Hair follicle dermal papilla cell (primary cell): ENCODE measurements around the gene ELF3. TPM values are rescaled to one million over a fixed set of nuclear protein-coding genes. Genes with fewer than 3 reads are reported as not detected.

Experiments used
- small RNA-seq: library from RNA; depleted of rRNA; stranded (forward); fragments of <200 nt; gene quantifications from one replicate; pipeline ENCODE3, GENCODE V24; 2012
- total RNA-seq: library from RNA; depleted of rRNA; stranded (reverse); fragments of >200 nt; gene quantifications from 2 replicates; pipeline ENCODE4 v1.2.3, GENCODE V29; 2012

Gene ELF3
- 0.49 and 0.81 TPM in 2 replicates for total RNA-seq

DNA sequence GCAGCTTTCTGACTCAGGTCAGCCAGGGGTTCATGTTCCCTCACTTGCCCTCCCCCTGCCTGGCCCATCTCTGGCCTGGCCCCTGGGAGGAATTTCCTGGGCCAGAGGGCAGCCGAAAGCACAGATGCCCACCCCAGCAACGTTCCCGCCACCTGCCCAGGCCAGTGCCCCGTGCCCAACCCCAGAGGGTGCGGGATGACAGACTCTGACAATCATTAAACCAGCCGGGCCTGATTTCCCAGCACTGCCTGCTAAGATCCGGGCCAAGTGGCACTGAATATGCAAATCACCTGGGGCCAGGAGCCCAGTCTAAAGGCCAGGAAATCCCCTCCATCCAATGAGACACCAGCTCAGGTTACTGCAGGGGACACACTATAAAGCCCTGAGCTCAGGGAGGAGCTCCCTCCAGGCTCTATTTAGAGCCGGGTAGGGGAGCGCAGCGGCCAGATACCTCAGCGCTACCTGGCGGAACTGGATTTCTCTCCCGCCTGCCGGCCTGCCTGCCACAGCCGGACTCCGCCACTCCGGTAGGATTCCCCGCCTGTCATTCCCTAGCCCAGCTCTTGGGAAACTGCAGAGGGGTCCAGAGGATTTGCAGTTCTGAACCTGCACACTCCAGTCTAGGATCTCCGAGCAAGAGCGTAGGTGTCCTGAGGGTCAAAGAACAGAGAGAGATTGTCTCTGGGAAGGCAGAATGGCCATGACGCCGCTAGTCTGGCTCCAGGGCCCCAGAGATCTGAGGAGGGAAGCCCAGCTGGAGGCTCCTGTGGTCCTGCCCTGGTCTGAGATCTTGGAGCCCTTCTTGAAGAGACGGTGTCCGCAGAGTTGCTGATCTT is at the start of gene ELF3:
TSS of gene ELF3 (plus strand) at position 408 of the 836 bp plus-strand sequence. CDS start 550 bp downstream, outside the sequence.

DNA sequence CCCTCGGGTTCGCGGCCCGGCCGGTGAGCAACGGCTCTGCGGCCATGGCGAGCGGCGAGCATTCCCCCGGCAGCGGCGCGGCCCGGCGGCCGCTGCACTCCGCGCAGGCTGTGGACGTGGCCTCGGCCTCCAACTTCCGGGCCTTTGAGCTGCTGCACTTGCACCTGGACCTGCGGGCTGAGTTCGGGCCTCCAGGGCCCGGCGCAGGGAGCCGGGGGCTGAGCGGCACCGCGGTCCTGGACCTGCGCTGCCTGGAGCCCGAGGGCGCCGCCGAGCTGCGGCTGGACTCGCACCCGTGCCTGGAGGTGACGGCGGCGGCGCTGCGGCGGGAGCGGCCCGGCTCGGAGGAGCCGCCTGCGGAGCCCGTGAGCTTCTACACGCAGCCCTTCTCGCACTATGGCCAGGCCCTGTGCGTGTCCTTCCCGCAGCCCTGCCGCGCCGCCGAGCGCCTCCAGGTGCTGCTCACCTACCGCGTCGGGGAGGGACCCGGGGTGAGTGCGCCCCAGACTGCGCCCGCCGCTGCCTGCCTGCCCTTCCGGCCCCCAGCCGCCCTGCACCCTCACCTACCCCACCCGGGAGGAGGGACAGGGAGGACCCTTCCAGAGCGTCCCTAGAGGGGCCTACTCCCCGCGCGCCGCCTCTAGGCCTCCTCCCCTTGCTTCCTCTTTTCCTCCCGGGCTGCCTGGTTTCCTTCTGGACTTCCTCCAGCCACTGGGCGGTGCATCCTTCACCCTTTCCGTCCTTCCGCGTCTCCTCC is 27.6 kb upstream of the ELF3 start, which contains the start of gene RNPEP:
TSS of gene RNPEP (plus strand) at position 26 of the 757 bp plus-strand sequence. CDS start at position 45, 19 bp downstream.

Small RNA genes lying within 50 kb of the gene (small RNA-seq; reads per million reads assigned to genes)
- not detected for gene AL691482.1
- not detected for gene AL691482.2
- not detected for gene MIR6740
- gene RF00156: not detected

Other genes with a start within 250 kb of the ELF3 start
- 30.3 and 30.7 TPM in 2 replicates for gene IPO9, start 181.4 kb upstream of the ELF3 start, total RNA-seq
- 32.5 and 41.9 TPM in 2 replicates for gene SHISA4, start 121.7 kb upstream of the ELF3 start, total RNA-seq
- 43.2 and 60.5 TPM in 2 replicates for gene LMOD1, start 64.0 kb upstream of the ELF3 start, total RNA-seq
- 39.3 and 48.9 TPM in 2 replicates for gene TIMM17A, start 55.1 kb upstream of the ELF3 start, total RNA-seq
- 81.3 and 101 TPM in 2 replicates for gene RNPEP, start 27.9 kb upstream of the ELF3 start, total RNA-seq
- not detected in 2 replicates for gene GPR37L1, start 112.3 kb downstream of the ELF3 start, total RNA-seq
- gene ARL8A, start 134.2 kb downstream of the ELF3 start, total RNA-seq: 35.2 and 35.9 TPM in 2 replicates
- gene PTPN7, start 150.0 kb downstream of the ELF3 start, total RNA-seq: not detected in 2 replicates
- gene LGR6, start 183.2 kb downstream of the ELF3 start, total RNA-seq: 0.12 and 0.16 TPM in 2 replicates